Measurements from ENCODE around the gene MEF2A.
A peak's percentile ranks its signal among the peaks of the same experiment; 100 is the strongest.
"Not testable (repeated sequence)": the region's sequence is repeated elsewhere in the genome, so short reads cannot be mapped to it uniquely, and the experiment has no call there.

Gene MEF2A

DNA sequence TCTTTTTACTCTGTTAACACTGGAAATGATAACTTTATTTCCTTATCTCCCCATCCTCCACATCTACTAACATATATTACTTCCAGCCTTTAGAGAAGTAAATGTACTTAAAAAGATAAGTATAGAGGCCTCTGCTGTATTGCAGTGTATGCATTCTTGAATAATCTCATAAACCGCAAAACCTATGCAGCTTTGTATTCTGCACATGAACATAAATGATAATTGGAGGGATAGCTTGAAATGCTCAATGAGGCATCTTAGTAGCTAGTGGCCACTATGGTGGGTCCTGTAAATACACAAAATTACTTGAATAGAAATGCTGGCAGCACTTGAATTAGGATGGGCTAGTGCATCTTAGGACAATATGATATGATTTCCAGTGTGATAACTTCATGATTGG is 90.4 kb downstream of the MEF2A start:
- DNase-seq, result no peak

DNA sequence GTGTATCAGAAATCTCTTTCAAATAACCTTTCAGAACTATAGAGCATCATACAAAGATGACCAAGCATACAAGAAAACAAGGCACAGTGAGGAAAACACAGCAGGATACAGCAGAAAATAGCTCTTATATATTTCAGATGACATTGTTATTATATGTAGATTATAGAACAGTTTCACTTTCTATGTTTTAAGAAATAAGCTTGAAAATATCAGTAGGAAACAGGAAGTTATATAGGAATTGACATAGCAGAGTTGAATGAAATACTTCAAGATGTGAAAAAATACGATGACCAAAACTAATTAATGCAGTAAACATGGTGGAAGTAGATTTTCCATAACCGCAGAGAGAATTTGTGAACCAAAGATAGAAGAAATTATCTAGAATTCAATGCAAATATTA is 92.2 kb downstream of the MEF2A start:
- DNase-seq, result no peak

DNA sequence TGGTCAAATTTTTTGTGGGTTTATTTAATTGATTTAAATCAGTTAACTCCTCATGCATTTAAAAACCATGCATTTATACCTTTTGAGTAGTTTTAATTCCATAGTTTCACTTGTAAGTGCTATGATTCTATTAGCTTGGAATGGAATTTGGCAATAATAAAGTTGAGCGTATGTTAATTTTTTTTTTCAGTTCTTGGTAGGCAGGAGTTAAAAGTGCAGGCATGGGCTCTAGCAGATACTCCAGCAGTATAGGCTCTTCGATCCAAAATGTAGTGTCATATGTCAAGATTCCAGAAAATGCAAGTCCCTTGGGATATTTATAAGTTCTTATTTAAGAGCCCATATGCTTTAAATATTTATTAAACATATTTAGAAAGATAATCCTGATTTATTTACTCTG is 97.1 kb downstream of the MEF2A start:
- DNase-seq, result no peak

DNA sequence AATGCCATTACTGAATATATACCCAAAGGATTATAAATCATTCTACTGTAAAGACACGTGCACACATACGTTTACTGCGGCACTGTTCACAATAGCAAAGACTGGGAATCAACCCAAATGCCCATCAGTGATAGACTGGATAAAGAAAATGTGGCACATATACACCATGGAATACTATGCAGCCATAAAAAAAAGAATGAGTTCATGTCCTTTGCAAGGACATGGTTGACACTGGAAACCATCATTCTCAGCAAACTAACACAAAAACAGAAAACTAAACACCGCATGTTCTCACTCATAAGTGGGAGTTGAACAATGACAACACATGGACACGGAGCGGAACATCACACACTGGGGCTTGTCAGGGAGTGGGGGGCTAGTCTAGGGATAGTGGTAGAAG is 100.3 kb downstream of the MEF2A start:
- not testable (repeated sequence) for DNase-seq

DNA sequence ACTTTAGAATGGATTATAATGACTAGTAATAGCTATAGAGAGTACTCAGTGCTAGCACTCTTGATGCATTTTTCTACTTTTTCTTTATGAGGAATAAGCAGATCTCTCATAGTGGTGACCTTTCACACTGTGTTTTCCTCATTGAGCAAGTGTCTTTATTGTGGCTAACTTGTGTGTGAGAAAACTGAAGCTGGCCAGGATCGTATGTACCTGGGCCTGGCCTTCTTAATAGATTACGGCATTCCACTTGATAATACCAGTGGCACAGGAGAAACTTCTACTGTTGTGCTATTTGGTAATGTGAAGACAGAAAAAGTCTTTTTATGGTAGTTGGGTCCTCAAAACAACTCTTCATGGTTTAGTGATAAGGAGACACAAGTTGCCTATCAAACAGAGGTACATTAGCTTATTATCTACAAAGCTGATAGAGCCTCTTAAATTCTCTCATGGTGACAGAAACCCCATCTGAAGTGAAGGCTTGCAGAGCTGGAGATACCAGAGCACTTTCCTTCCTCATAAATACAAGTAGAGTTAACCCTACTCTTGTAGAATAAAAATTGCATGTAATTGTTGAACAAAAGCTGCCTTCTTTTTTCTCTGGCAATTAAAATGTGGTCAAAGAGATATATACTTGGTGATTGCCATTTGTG is 102.9 kb downstream of the MEF2A start:
- no peak for DNase-seq

DNA sequence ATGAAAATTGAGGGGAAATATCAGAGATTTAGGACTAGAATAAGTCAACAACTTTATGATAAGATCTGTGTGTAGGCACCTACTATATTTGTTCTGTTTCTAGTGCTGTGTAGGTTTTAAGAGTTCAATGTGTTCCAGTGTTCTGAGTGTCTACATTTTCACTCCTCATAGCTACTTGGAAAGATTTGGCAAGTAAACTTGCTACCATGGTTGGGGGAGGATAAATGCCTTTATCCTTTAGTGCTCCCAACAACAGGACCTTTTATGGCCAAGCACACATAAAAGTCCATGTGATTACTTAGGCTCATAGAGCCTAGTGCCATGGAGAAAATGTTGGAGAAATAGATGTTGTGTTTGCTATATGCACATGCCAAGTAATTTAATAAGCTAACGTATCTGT is 103.5 kb downstream of the MEF2A start:
- DNase-seq, result no peak

DNA sequence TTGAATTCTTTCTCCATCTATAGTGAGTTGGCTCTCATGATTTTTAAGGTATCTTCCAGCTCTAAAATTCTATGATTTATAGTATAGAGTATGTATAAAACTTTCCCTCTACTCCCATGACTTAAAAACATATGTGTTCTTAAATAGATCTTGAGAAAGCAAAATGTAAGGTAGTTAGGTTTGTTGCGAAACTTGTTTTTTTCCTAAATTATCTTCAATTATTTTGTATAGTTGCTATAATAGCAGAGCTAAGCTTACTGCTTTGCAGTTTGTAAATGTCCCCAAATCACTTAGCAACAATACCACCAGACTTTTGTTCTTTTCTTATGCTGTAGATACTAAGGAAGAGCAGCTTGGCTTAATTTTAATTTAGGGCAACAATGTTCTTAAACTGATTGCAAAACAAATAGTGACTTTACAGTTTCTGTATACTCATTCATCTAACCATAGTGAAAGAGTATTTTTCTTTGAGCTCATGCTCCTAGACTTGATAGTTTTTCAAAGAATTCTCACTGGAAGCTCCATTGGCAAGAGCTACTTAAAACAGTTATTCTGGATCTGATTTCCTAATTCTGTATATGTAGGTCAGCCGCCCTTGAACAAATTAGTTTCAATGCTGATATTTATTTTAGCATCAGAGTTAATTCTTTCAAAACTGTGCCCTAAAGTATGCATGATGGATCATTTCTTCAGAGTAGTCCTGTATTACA is 106.3 kb downstream of the MEF2A start:
- DNase-seq, result no peak

DNA sequence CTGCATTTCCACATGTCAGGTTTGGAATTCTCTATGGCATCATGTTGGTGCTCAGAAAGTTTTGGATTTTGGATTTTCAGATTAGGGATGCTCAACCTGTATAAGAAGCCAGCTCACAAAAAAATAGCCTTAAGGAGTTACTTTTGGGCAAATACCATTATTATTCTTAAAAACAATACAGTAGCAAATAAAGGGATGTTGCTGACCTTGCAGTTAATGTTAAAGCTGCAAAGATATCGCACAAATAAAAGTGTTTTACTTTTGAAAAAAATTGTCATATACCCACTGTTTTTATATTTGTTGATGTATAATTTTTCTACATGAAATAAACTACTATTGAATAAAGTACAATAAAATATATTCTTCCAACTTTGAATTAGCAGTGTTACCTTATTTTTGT is 107.3 kb downstream of the MEF2A start:
- no peak for DNase-seq

DNA sequence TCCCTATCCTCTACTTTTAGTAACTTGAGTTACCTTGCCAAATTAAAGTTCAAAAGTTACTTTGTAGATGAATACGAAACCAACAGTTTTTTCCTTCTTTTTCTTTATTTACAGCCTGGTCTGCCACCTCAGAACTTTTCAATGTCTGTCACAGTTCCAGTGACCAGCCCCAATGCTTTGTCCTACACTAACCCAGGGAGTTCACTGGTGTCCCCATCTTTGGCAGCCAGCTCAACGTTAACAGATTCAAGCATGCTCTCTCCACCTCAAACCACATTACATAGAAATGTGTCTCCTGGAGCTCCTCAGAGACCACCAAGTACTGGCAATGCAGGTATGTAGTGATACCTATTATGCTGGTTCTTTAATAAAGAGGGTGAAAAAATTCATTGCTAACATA is 108.5 kb downstream of the MEF2A start:
- DNase-seq, result no peak

DNA sequence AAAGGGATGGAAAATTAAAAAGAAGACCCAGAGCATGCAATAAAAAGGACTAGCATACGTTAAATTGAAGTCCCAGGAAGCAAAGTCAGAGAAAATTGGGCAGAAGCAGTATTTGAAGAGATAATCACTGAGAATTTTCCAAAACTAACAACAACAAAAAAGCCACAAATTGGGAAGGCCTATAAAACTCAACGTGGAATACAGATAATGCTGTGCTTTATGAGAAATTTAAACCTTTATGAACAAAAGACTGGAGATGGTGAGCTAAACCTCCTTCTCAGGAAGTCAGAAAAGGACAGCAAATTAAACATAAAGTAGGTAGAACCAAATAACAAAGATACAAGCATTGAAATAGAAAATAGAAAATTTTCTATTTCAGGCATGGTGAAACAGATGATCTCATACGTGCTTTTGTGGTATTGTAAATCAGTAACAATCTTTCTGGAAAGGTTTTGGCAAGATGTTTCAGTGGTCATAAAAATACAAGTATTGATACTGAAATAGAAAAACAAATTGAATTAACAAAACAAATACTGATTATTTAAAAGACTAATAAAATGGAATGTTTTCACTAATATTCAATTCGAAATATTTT is 111.9 kb downstream of the MEF2A start:
- no peak for DNase-seq

DNA sequence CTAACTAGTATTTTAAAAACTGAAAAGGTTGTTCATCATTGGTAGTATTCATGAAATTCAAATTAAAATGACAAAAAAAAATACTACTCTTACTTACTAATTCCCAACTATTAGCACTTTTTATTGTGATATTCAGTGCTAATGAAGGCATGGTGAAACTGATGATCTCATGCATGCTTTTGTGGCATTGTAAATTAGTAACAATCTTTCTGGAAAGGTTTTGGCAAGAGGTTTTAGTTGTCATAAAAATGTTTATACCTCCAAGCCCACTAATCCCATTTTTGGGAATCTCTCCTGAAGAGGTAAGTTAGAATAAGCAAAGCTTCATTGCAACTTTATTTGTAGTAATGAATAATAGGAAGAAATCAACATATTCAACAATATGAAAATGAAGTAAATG is 114.5 kb downstream of the MEF2A start:
- DNase-seq, result no peak

DNA sequence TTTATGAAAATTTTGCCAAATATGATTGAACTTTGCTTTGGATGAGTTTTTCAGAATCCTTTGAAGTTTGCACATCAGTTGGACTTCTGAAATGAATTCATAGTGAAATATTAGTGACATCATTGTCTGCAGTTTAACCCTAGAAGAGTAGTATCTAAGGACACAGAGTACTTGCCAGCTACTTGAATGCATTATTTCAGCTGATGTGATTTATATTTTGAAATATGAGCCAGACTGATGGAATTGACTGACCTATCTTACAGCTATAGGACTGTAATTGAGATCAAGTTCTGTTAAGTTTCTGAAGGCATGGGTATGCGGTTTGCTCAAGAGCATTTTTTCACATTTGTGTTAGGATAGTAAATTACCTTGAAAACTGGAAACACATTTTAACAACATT is 116.2 kb downstream of the MEF2A start:
- DNase-seq, result no peak

DNA sequence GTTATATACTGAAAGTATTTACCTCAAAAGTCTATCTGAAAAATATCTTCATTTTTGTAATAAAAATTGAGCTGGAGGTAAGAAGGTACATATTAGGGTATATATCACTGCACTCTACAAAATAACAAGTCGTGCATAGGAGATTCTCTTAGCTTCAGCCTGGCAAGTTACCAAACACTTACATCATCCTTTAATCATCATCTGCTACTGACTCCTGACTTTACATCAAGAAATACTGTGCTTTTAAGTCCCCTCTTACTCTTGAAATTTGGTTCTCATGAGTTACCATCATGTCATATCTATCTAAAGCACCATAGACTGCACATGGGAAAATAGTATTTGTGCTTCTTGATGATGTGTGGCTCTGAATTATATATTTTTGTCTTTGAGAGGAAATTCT is 116.7 kb downstream of the MEF2A start:
- DNase-seq, result no peak

DNA sequence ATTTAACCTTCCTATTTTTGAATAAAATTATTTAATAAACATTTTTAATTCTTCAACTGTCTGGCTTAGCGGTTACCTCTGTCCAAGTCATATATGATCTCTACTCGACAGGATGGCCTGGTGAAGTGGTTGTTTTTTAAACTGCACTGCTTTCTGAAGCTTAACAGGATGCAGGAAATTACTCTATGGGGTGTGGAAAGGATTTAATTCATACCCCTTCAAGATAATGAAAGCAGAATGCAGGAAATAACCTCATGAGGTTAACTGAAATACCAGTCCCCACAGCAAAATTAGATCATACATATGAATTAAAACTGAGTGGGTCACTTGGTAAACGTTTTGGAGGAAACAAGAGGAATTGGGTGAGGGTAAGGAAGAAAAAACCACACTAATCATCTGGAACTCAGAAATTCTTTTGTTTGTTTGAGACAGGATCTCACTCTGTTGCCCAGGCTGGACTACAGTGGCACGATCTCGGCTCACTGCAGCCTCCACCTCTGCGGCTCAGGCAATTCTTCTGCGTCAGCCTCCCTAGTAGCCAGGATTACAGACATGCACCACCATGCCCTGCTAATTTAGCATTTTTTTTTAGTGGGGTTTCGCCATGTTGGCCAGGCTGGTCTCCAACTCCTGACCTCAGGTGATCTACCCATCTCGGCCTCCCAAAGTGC is 117.4 kb downstream of the MEF2A start:
- no peak for DNase-seq

DNA sequence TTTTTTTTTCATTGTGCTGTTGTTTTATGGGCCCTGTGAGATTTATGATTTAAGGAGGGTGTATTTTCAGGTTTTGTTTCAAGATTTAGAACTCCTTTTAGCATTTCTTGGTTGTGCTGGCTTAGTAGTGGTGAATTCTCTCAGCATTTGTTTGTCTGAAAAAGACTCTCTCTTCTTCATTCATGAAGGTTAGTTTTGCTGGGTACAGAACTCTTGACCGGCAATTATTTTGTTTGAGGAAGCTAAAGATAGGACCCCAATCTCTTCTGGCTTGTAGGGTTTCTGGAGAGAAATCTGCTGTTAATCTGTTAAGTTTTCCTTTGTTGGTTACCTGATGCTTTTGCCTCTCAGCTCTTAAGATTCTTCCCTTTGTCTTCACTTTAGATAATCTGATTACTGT is 120.5 kb downstream of the MEF2A start:
- no peak for DNase-seq

DNA sequence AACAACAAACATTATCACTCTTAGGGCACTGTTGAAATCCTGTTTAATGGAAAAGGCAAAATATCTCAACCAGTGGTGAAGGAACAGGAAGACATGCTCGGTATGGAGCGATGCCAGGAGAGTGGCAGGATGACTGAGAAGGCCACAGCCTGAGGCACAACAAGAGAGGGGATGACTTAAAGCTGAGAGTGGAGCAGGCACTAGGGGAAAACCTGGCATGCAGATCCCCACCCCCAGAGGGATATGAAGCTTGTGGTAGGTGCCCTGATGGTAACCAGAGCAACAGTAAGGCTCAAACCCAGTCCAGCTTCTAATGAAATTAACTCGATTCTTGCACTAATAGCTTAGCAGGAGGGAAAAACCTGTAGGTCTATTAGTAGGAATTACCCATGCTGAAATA is 127.0 kb downstream of the MEF2A start:
- DNase-seq, result no peak

DNA sequence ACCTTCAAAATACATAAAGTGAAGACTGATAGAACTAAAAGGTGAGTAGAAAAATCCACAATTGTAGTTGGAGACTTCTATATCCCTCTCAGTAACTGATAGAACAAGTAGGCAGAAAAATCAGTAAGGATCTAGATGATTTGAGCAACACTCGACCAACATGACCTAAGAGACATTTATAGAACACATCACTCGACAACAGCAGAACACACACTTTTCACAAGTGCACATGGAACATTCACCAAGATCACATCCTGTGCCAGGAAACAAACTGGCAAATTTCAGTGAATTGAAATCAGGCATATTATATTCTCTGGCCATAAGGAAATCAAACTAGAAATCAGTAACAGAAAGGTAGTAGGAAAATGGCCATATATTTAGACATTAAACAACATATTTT is 130.3 kb downstream of the MEF2A start:
- DNase-seq, result no peak

DNA sequence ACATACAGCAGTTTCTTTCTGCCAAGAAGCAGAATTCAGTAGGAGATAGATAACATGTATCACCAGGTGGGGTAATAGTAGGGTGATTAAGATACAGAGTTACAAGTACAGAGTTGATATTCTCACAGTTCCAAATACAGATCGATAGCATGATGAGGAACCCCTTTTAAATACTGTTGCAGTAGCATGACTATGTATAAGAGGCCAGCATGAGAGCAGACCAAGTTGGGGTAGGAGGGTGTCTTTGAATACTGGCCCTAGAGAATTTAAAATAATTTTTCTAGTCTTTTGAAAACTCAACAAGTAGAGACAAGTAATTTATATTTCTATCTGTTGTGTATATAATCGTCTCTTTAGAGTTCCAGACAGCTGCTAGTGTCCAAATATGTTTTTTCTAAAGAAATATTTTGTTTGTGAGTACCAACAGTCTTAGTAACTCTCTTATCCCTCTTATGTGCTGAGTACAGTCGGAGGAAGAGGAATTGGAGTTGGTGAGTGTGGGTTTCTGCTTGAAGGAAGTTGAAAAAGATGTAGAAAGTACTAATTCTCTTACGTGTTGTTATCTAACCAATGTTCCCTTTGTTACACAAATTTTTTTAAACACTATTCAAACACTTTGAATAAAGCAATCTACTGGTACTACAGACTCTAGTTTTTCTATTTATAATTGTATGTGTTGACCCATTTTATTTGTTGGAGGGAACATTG is 137.3 kb downstream of the MEF2A start:
- no peak for DNase-seq

DNA sequence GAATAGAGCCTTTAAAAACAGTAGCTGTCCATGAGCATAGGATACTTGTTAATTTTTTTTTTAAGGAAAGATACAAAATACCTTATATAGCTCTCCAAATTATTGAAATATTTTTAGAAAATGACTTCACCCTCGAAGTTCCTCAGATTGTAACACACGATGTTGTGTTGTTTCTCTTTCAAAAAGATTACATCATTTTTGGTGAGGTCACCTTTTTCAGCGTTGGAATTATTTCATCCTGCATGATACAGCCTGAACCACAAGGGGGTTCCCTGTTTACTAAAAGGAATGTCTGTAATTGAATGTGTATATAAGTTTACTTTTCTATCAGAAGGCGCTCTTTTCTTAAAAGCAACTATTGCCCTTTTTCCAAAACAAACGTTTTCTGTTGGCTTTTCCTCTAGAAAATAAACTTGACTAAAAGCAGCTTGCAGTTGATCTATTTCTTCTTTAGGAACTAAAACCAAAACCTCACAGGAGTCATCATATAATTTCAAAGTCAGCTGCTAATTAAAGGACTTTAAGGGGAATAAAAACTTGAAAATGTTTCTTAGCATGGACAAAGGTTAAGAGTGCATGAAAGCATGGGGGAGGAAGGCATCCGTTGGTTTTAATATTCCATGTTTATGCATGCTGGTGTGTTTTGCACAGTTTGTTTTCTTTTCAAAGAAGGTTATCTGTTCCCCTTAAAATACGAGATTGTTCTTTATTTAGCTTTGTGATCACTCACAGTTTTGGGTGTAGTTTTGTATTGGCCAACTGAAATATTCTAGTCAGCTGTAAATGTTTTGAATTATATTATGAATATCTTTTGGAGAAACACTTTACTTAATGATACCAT is 138.0 kb downstream of the MEF2A start:
- no peak for DNase-seq

DNA sequence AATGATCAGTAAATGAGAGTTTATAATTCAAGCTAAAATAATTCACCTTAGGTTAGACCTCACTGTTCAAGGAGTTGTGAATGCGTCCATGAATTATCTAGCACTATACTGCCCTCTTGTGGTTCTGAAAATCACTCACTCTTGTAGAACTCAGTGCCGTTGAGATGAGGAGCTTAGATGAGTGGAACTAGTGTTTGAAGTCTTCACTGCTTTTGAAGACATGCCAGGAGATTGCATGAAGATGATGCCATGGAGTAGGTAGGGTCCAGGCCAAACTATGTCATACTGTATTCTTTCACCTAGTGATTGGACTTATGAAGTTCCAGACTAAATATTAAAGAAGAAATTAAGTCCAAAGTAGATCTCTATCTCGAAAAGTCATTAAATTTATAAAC is 138.7 kb downstream of the MEF2A start:
- DNase-seq, result peak; percentile 34

DNA sequence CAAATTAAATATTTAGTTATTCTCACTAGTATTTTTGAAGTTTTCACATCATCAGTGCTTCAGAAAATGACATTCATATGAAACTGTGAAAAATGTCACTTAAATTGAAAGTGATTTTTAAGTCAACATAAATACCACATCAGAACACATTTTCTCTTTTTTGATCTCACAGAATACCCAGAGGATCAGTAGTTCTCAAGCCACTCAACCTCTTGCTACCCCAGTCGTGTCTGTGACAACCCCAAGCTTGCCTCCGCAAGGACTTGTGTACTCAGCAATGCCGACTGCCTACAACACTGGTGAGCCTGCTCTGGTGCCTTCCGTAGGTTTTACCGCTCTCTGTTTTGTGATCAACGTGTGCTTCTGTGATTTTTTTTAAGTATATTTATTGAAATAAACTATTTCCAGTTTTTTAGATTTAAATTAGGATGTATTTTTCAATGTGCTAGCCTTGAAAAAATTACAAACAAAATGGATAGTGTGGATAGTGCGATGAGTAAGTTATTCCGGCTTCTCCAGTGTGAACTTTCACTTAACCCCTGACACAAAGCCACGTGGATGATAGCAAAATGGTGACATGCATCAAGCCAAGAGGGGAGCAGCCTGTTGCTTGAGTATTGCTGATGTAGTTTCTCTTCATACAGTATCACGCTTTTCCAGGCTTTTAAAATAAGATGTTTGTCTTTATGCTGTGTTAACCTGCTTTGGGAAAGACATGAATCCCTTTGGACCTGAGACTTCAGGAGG is 140.9 kb downstream of the MEF2A start:
- DNase-seq, result no peak

Measured in effector CD4-positive, alpha-beta T cell (primary cell).